HG03432 (cell line): ENCODE results near the gene TRRAP.
"Not testable (repeated sequence)": the region's sequence is repeated elsewhere in the genome, so short reads cannot be mapped to it uniquely, and the experiment has no call there.

Experiments used
- ATAC-seq: cut with Tn5 transposase; IDR thresholded peaks from one replicate; pipeline ENCODE4 v1.9.1; 2021; ENCODE audit warnings: mild to moderate bottlenecking, moderate library complexity; ENCODE audit not compliant: unreplicated experiment

The TRRAP gene

DNA sequence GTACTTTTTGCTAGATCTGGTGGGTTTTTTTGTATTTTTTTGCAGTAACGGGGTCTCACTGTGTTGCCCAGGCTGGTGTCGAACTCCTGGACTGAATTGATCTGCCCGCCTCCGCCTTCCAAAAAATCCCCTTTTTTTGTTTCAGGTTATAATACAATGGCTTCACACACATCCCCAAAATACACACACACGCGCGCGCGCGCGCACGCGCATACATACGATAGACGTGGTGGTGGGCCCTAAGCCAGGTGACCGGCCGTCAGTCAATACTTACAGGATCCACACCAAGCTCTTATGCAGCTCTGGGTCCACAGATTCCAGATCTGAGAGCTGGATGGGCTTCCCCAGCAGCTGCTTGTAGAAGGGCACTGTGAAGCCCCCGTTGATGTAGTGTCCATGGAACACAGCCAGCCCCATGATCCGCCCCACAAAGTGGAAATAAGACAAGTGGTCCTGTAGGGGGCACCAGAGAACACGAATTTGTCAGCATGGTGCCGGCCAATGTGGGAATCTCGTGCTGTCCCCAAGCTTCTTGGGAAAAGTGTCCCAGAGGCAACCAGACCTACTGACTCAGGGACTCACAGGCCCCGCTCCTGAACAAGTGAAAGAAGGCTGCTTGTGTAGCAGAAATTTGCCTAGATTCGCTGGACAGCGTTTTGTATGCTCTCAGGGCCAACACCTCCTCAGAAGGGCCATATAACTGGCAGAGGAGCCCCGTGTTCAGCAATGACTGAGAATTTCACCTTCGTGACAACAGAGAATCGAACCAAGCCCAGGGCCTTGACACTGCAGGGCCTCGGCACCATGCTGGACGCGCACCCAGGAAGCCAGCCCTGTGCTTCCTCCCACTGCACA lies 162.0 kb downstream of the TRRAP start:
- no peak for ATAC-seq

DNA sequence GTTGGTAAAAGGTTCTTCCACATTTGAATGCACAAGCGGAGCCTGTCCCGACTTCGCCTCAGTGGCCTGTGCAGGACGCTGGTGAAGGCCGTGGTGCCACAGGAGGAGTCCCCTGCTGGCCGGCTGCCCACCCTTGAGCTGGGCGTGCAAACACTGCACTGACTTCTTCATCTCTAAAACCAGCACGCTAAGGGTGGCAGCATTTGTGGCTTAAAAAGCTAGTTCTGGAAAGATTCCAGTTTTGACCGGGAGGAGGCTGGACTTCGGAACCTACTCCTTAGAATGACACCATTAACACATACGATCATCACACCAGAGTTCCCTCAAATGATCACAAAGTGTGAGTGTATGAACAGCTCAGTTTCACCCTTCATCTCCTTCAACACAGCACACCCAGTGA lies 163.2 kb downstream of the TRRAP start:
- ATAC-seq: no peak

DNA sequence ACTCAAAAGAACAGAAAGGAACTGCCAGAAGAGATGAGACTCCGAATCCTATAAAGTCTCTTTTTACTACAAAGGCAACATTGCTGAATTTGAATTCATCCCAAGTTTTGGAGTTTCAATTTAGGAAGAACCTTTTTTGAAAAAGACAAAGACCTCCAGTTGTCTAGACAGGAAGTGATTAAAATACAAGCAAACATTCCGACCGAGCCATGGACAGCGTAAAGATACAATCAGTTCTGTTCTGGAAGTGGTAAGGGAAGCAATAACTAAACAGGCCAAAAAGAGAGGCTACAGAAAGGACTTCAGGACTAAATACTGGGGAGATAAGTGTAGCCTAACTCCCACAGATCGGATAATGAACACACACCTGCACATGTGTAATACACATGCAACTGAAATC lies 164.6 kb downstream of the TRRAP start:
- no peak for ATAC-seq

DNA sequence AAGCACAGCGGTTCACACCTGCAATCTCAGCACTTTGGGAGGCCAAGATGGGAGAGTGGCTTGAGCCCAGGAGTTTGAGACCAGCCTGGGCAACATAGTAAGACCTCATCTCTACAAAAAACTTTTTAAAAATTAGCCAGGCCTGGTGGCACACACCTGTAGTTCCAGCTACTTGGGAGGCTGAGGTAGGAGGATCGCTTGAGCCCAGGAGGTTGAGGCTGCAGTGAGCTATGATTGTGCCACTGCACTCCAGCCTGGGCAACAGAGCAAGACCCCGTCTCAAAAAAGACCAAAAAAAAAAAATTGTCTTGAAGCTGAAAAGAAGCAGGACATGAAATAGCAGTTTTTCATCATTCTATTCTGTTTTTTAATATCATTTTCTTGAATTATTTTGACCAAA lies 166.5 kb downstream of the TRRAP start:
- ATAC-seq: not testable (repeated sequence)

DNA sequence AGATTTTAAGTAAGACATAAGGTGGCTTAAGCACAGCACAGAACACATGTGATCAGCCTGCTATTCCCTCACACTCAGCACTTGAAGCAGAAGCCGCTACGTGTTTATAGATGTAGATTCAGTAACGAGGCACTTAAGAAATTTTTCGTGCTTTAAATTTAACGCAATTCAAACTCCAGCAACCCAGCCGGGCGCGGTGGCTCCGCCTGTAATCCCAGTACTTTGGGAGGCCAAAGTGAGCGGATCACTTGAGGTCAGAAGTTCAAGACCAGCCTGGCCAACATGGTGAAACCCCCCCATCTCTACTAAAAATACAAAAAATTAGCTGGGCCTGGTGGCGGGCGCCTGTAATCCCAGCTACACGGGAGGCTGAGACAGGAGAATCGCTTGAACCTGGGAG lies 167.9 kb downstream of the TRRAP start:
- ATAC-seq: not testable (repeated sequence)

DNA sequence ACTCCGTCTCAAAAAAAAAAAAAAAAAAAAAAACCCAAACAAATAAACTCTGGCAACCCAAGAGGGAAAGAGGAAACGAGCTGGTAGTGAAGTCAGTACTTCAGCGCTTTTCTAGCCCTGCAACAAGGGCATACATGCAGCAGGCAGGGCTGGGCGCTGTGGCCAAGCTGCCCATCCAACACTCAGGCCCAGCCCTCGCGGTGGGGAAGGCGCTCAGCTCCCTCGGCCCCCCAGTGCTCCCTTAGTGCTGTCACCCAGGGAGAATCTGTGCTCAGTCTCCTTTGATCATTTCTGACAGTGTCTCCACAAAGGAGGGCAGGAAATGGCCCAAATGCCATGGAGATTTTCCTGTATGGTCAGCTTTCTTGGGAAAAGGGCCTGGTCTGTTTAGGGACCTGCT lies 168.4 kb downstream of the TRRAP start:
- no peak for ATAC-seq

DNA sequence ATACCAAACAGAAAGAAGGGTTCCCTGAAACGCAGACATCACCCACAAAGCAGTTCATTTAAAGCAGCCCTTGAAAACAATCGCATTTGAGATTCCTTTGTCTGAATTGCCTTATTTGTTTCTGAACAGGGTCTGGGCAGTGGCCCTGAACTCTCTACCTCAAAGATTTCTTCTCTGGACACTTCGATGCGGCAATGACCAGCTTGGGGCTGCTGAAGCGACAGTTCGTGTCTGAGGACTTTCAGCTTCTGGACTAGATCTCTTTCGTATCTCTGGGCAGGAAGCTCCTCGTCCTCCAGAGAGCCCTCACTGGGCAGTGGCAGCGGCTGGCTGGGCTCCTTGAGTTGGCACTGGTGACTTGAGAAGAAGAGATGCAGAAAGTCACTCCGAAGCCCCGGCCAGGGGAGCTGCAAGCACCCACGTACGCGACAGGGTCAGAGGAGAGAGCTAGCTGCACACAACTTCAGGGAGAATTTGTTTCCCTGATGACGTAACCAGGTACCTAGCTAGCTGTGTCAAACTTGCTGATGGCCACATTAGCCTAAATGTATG lies 169.3 kb downstream of the TRRAP start:
- ATAC-seq: no peak

DNA sequence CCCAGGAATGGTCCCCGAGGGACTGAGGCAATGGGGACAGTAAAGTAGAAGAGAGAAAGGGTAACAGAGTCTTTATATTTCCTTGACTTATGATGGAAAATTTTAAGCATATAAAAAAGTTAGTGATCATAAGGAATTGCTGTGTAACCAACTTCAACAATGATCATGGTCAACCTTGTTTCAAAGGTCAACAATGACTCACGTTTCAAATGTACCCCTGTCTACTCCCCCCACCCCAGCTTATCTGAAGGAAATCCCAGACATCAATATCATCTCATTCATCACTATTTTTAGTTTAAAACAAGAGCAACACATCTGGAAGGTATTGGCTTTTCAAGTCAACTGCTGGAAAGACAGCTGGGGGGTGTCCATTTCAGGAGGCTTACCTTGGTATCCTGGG lies 172.6 kb downstream of the TRRAP start:
- no peak for ATAC-seq

DNA sequence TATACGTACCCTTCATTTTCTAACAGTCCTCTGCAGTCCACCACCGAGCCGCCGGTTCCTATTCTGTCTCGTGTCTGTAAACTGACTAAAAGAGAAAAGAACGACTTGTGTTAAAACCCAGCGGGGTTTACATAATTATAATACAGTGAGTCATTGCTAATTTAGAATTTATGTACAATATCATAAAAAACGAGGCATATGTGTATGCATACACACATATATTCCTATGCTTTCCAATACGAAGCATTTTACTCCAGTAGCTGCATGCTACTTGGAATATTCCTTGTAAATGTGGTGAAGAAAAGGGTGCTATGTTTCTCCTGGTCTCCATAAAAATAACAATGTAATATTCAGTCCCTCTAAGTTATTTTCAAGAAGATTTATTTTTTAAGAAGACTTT lies 176.4 kb downstream of the TRRAP start:
- ATAC-seq: no peak

DNA sequence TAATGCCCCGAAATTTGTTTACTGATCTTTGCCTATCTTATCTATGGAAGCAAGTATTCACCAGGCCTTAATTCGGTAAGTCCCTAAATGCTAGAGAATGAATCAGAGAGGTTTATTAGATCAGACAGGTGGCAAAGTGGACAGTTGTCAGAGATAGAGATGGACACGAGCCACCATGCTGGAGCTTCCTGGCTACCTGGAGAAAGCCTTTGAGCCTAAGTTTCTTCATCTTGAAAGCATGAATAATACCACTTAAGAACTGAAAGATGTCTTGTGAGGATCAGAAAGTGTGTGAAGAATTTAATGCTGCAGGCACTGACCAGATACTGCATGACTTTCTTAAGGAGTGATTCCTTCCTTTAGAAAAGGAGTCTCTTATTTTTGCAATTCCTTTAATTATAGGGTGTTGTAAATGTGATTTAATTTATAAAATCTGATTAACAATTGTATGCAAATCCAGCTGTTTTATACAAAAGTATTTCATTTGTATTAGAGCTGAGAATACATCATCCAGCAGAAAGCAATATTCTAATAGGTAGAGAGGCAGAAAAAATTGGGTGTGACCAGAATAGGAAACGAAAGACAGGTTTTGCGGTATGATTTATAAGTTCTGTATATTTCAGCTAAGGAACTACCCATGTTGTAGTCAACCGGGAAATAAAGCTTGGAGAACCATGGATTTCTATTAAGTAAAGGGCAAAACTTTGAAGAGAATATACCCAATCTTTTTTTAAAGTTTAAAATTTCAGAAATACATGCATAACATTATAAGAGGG lies 182.9 kb downstream of the TRRAP start:
- no peak for ATAC-seq
